H1 (cell line): ENCODE data around the gene ZNF618. TPM values are rescaled to one million over a fixed set of nuclear protein-coding genes. Genes with fewer than 3 reads are reported as not detected.

Experiments
- CTCF ChIA-PET: fragments of 300-600 bp; sonication (Branson Sonifier 250); formaldehyde crosslinking; loops from one replicate; lab custom pipeline; 2021; ENCODE audit not compliant: partially characterized antibody; lab: Charles Lee
- POLR2A ChIA-PET: fragments of 300-600 bp; sonication (Branson Sonifier 250); formaldehyde crosslinking; loops from one replicate; lab custom pipeline; 2021; ENCODE audit warnings: inconsistent platforms; ENCODE audit not compliant: partially characterized antibody; lab: Charles Lee
- DNase-seq, 2 experiments: peaks; one replicate each; pipeline versions ENCODE4 v3.0.0 to v3.0.0-alpha.2; 2010 to 2022; ENCODE audit warnings: low spot score in 2 of 2, low read depth in 1 of 2, mixed read lengths in 1 of 2
- FAIRE-seq: peaks from 2 replicates; lab custom pipeline; 2011; peaks lifted over from hg19 to GRCh38; lab: Jason Lieb, UNC
- H2AFZ ChIP-seq: 2 replicates; pipeline ENCODE4 v1.8.1; 2012; ENCODE audit warnings: low read length, inconsistent platforms
- H2AK5ac ChIP-seq: 2 replicates; pipeline ENCODE4 v1.6.1; 2013; ENCODE audit warnings: low read depth, low read length
- H2BK120ac ChIP-seq: replicated peaks from 2 replicates; pipeline ENCODE3; 2013; ENCODE audit warnings: low read depth, low read length, inconsistent platforms
- H2BK12ac ChIP-seq: 2 replicates; pipeline ENCODE4 v1.6.1; 2013; ENCODE audit warnings: low read depth, low read length
- H2BK15ac ChIP-seq: 2 replicates; pipeline ENCODE4 v1.6.1; 2013; ENCODE audit warnings: low read length
- H2BK20ac ChIP-seq: 2 replicates; pipeline ENCODE4 v1.6.1; 2013; ENCODE audit warnings: low read length
- H2BK5ac ChIP-seq: 2 replicates; pipeline ENCODE4 v1.6.1; 2013; ENCODE audit warnings: low read depth, low read length
- H3K14ac ChIP-seq: 2 replicates; pipeline ENCODE4 v1.6.1; 2013; ENCODE audit warnings: inconsistent platforms; ENCODE audit not compliant: insufficient read length
- H3K18ac ChIP-seq: 2 replicates; pipeline ENCODE4 v1.6.1; 2013; ENCODE audit warnings: low read length; ENCODE audit errors: extremely low read depth
- H3K23ac ChIP-seq: 2 replicates; pipeline ENCODE4 v1.6.1; 2013; ENCODE audit warnings: inconsistent platforms; ENCODE audit not compliant: insufficient read length
- H3K23me2 ChIP-seq: 2 replicates; pipeline ENCODE4 v1.6.1; 2013; ENCODE audit warnings: low read depth, low read length
- H3K27ac ChIP-seq: 2 replicates; pipeline ENCODE4 v1.6.1; 2011; ENCODE audit warnings: low read depth, low read length, inconsistent platforms
- H3K27me3 ChIP-seq, 4 experiments: replicated peaks in 1 of 4; 1 replicate in 1 of 4; 2 replicates in 3 of 4; pipeline versions ENCODE4 v1.6.1 to v1.8.1; 2011 to 2013; ENCODE audit warnings: low read length in 3 of 4, mild to moderate bottlenecking in 3 of 4, inconsistent platforms in 2 of 4, mixed read lengths in 2 of 4, moderate library complexity in 1 of 4; ENCODE audit not compliant: control insufficient read depth in 3 of 4, insufficient read depth in 3 of 4; ENCODE audit errors: extremely low read depth in 1 of 4
- H3K36me3 ChIP-seq, 4 experiments: 2 replicates each; pipeline versions ENCODE4 v1.6.1 to v1.8.1; 2011 to 2013; ENCODE audit warnings: mild to moderate bottlenecking in 4 of 4, low read length in 3 of 4, moderate library complexity in 2 of 4, control low read depth in 1 of 4, inconsistent platforms in 1 of 4; ENCODE audit not compliant: insufficient read depth in 4 of 4, control insufficient read depth in 2 of 4
- H3K4ac ChIP-seq: replicated peaks from 2 replicates; pipeline ENCODE3; 2013; ENCODE audit warnings: low read length, low read depth, mixed read lengths, inconsistent platforms; ENCODE audit not compliant: insufficient read length
- H3K4me1 ChIP-seq, 4 experiments: replicated peaks in 1 of 4; 1 replicate in 1 of 4; 2 replicates in 3 of 4; pipeline versions ENCODE4 v1.6.1 to v1.8.1; 2011 to 2013; ENCODE audit warnings: low read length in 3 of 4, inconsistent platforms in 2 of 4, mixed read lengths in 1 of 4; ENCODE audit not compliant: insufficient read depth in 4 of 4, control insufficient read depth in 3 of 4
- H3K4me2 ChIP-seq, 2 experiments: 2 replicates each; pipeline versions ENCODE4 v1.6.1 to v1.8.1; 2011 to 2013; ENCODE audit warnings: low read depth in 2 of 2, low read length in 2 of 2, control low read depth in 1 of 2, inconsistent platforms in 1 of 2, mild to moderate bottlenecking in 1 of 2; ENCODE audit not compliant: insufficient read depth in 1 of 2
- H3K4me3 ChIP-seq, 4 experiments: fragments of 200-600, 300-600 bp in 1 of 4; sonication (generic), shearing (Covaris generic), sonication (Bioruptor Twin) in 1 of 4; 2 replicates each; pipeline versions ENCODE4 v1.5.1 to v1.8.1; 2011 to 2016; ENCODE audit warnings: low read length in 4 of 4, low read depth in 3 of 4, control low read depth in 2 of 4, inconsistent platforms in 2 of 4, mild to moderate bottlenecking in 2 of 4, mixed read lengths in 1 of 4, moderate library complexity in 1 of 4; ENCODE audit not compliant: insufficient read depth in 2 of 4; ENCODE audit errors: extremely low read depth in 1 of 4
- H3K56ac ChIP-seq: replicated peaks from 2 replicates; pipeline ENCODE3; 2013; ENCODE audit warnings: low read depth, mild to moderate bottlenecking, mixed read lengths, low read length, inconsistent platforms; ENCODE audit not compliant: insufficient read length
- H3K79me1 ChIP-seq: 2 replicates; pipeline ENCODE4 v1.6.1; 2013; ENCODE audit warnings: low read depth, low read length, control low read depth
- H3K79me2 ChIP-seq, 2 experiments: 2 replicates each; pipeline versions ENCODE4 v1.6.1 to v1.8.1; 2012 to 2013; ENCODE audit warnings: low read length in 2 of 2, mild to moderate bottlenecking in 2 of 2, inconsistent platforms in 1 of 2; ENCODE audit not compliant: insufficient read depth in 2 of 2, control insufficient read depth in 1 of 2
- H3K9ac ChIP-seq, 4 experiments: replicated peaks in 1 of 4; 1 replicate in 1 of 4; 2 replicates in 3 of 4; pipeline versions ENCODE4 v1.6.1 to v1.8.1; 2011 to 2013; ENCODE audit warnings: low read depth in 3 of 4, low read length in 3 of 4, control low read depth in 2 of 4, mild to moderate bottlenecking in 2 of 4, moderate library complexity in 2 of 4, inconsistent platforms in 1 of 4; ENCODE audit errors: extremely low read depth in 1 of 4
- H3K9me3 ChIP-seq, 2 experiments: 2 replicates each; pipeline versions ENCODE4 v1.6.1 to v1.8.1; 2012 to 2013; ENCODE audit warnings: mild to moderate bottlenecking in 2 of 2, moderate library complexity in 2 of 2, control low read depth in 1 of 2, inconsistent platforms in 1 of 2, low read depth in 1 of 2, low read length in 1 of 2, mixed read lengths in 1 of 2; ENCODE audit not compliant: insufficient read depth in 2 of 2
- H4K20me1 ChIP-seq, 2 experiments: replicated peaks in 1 of 2; 2 replicates each; pipeline versions ENCODE3 to v1.8.1; 2011 to 2013; ENCODE audit warnings: inconsistent platforms in 2 of 2, low read length in 2 of 2, mild to moderate bottlenecking in 1 of 2; ENCODE audit not compliant: insufficient read depth in 2 of 2, control insufficient read depth in 1 of 2
- H4K5ac ChIP-seq: 2 replicates; pipeline ENCODE4 v1.6.1; 2013; ENCODE audit warnings: low read length, low read depth, mixed read lengths, inconsistent platforms; ENCODE audit not compliant: insufficient read length
- H4K8ac ChIP-seq: 2 replicates; pipeline ENCODE4 v1.8.0; 2013; ENCODE audit warnings: mild to moderate bottlenecking, moderate library complexity, low read length, inconsistent platforms; ENCODE audit not compliant: insufficient read depth; ENCODE audit errors: extremely low read depth
- H4K91ac ChIP-seq: replicated peaks from 2 replicates; pipeline ENCODE3; 2013; ENCODE audit warnings: low read length, mixed read lengths, inconsistent platforms; ENCODE audit not compliant: insufficient read length
- BRCA1 ChIP-seq: IDR thresholded peaks from 2 replicates; pipeline ENCODE4 v1.6.1; 2012; ENCODE audit warnings: low read depth, low read length, improper control_type of control experiment
- CBX5 ChIP-seq: fragments of 300-800, 300-1000 bp; sonication (generic); IDR thresholded peaks from 2 replicates; pipeline ENCODE4 v1.7.1; 2016; ENCODE audit warnings: antibody characterized with exemption, low read length, low read depth
- CEBPB ChIP-seq: IDR thresholded peaks from 2 replicates; pipeline ENCODE4 v1.6.1; 2012; ENCODE audit warnings: low read depth, low read length
- CHD2 ChIP-seq: IDR thresholded peaks from 2 replicates; pipeline ENCODE4 v1.6.1; 2012; ENCODE audit warnings: low read length, improper control_type of control experiment
- CREB1 ChIP-seq: IDR thresholded peaks from 2 replicates; pipeline ENCODE4 v1.6.1; 2012; ENCODE audit warnings: inconsistent platforms
- GTF2F1 ChIP-seq: IDR thresholded peaks from 2 replicates; pipeline ENCODE4 v1.6.1; 2012; ENCODE audit warnings: low read depth, low read length, improper control_type of control experiment, borderline replicate concordance
- KDM5A ChIP-seq: fragments of 200-600 bp; IDR thresholded peaks from 2 replicates; pipeline ENCODE4 v1.7.1; 2012; ENCODE audit warnings: mild to moderate bottlenecking, low read length, inconsistent platforms, mixed read lengths
- POLR2A ChIP-seq, 2 experiments: IDR thresholded peaks; 1 replicate in 1 of 2; 2 replicates in 1 of 2; pipeline ENCODE4 v1.6.1; 2011; ENCODE audit warnings: low read depth in 2 of 2, low read length in 2 of 2, mild to moderate bottlenecking in 2 of 2; ENCODE audit errors: control extremely low read depth in 1 of 2
- RAD21 ChIP-seq, 2 experiments: IDR thresholded peaks in 1 of 2; conservative IDR thresholded peaks in 1 of 2; 2 replicates each; pipeline ENCODE4 v1.6.1; 2011; ENCODE audit warnings: low read depth in 2 of 2, low read length in 2 of 2, improper control_type of control experiment in 1 of 2, inconsistent platforms in 1 of 2, mild to moderate bottlenecking in 1 of 2, moderate library complexity in 1 of 2
- RNF2 ChIP-seq: fragments of 200-900, 300-1000 bp; sonication (generic); IDR thresholded peaks from 2 replicates; pipeline ENCODE4 v1.7.1; 2016; ENCODE audit warnings: borderline replicate concordance, low read depth, mild to moderate bottlenecking, antibody characterized with exemption, low read length; ENCODE audit not compliant: poor library complexity, severe bottlenecking; ENCODE audit errors: missing control alignments
- SP4 ChIP-seq: IDR thresholded peaks from 2 replicates; pipeline ENCODE4 v1.6.1; 2012; ENCODE audit warnings: low read length, inconsistent platforms
- SUZ12 ChIP-seq: fragments of 200-600 bp; sonication (generic); IDR thresholded peaks from 2 replicates; pipeline ENCODE4 v1.6.1; 2012; ENCODE audit warnings: mild to moderate bottlenecking, inconsistent platforms, low read length, moderate library complexity, mixed read lengths
- TBP ChIP-seq: IDR thresholded peaks from 2 replicates; pipeline ENCODE4 v1.6.1; 2011; ENCODE audit warnings: low read depth, low read length, improper control_type of control experiment
- TCF12 ChIP-seq: IDR thresholded peaks from 2 replicates; pipeline ENCODE4 v1.6.1; 2011; ENCODE audit warnings: low read depth, mild to moderate bottlenecking, low read length
- TEAD4 ChIP-seq: IDR thresholded peaks from 2 replicates; pipeline ENCODE4 v1.6.1; 2012; ENCODE audit warnings: low read depth, low read length, inconsistent platforms, mixed read lengths
- WGBS, 2 experiments: shearing (Covaris generic) in 1 of 2; methylation state at CpG; one replicate each; pipeline versions ENCODE4 v1.1.6 to v1.1.7; 2013 to 2015; ENCODE audit warnings: low lambda C conversion rate in 2 of 2, mixed read lengths in 2 of 2, inconsistent platforms in 1 of 2, low coverage in 1 of 2, missing lambda C conversion rate in 1 of 2; ENCODE audit not compliant: insufficient replicate concordance in 2 of 2, insufficient coverage in 1 of 2, insufficient read length in 1 of 2; ENCODE audit errors: extremely low coverage in 1 of 2, missing lambda C conversion rate in 1 of 2; 5-methylcytosine and 5-hydroxymethylcytosine counted together
- polyA plus RNA-seq, 7 experiments: library from polyadenylated mRNA; depleted of rRNA in 3 of 7; stranded (reverse) in 5 of 7; unstranded in 2 of 7; fragments of >200 nt in 5 of 7; fragments of 200-250 nt in 2 of 7; gene quantifications; 1 replicate in 5 of 7; 2 replicates in 1 of 7; 4 replicates in 1 of 7; pipeline versions ENCODE4 v1.2.1 to v1.2.3, GENCODE V29; 2011 to 2013; ENCODE audit warnings: missing spikeins in 2 of 7, mixed read lengths in 2 of 7
- total RNA-seq: library from RNA; stranded (reverse); fragmentation: NEBNext Ultra II Directional; extraction: Animal tissue kit (Norgen Biotek cat#: 25700); gene quantifications from 2 replicates; pipeline ENCODE4 v1.2.1, GENCODE V29; 2021

Gene ZNF618
- total and polyA plus RNA-seq, 2 of the 8 experiments (the other 6 are each of a cell fraction or from before 2014, with no cell fraction given), result 9.6 to 28.5 TPM

GRCh38 chr9:113956901-113957300, 80.8 kb downstream of the ZNF618 start:
- Histone ChIP-seq H2BK20ac (no peak overlapping the region), H3K36me3 (no peaks in the 10 kb centered on the region), H3K27me3 (no peaks in the 10 kb centered on the region), H3K4me3 (no peak overlapping the region), H2AFZ (no peak overlapping the region), H2AK5ac (no peak overlapping the region), H3K9me3 (no peaks in the 10 kb centered on the region), H3K79me2 (peaks cover 0 to 5% of the 10 kb centered on the region in 2 experiments; a peak in 1 of 4 replicates), H2BK120ac (no peak overlapping the region), H3K4me2 (no peak overlapping the region), H4K20me1 (peaks cover 2 to 4% of the 10 kb centered on the region in 2 experiments), H3K27ac (no peak overlapping the region), H3K56ac (no peak overlapping the region), H3K79me1 (no peaks in the 10 kb centered on the region), H2BK5ac (no peak overlapping the region), H2BK12ac (no peak overlapping the region), H3K23me2 (no peaks in the 10 kb centered on the region), H3K9ac (no peak overlapping the region), H3K14ac (no peak overlapping the region), H4K8ac (no peak overlapping the region), H4K91ac (no peak overlapping the region), H4K5ac (no peak overlapping the region), H3K4me1 (peaks cover 0 to 3% (median 0%) of the 10 kb centered on the region in 4 experiments; a peak in 3 of 7 replicates), H3K4ac (no peak overlapping the region), H3K18ac (no peak overlapping the region), H2BK15ac (no peak overlapping the region), H3K23ac (no peak overlapping the region)
- no peak for TF ChIP-seq CEBPB
- TF ChIP-seq TBP, result no peak
- no peak for TF ChIP-seq SUZ12
- no peak for TF ChIP-seq TEAD4
- no peak for TF ChIP-seq TCF12
- TF ChIP-seq BRCA1, result no peak
- TF ChIP-seq SP4, result no peak
- TF ChIP-seq RAD21 (IDR thresholded peaks at IDR 0.05 in 1 of 2, conservative IDR thresholded peaks at IDR 0.05 in 1 of 2; ENCODE audit: low read depth in 2 of 2, low read length in 2 of 2), result no peak
- TF ChIP-seq RNF2, result no peak
- TF ChIP-seq POLR2A (IDR thresholded peaks at IDR 0.05; ENCODE audit: control extremely low read depth in 1 of 2, low read depth in 2 of 2, low read length in 2 of 2), result no peak
- TF ChIP-seq GTF2F1, result no peak
- TF ChIP-seq KDM5A, result no peak
- no peak for TF ChIP-seq CREB1
- no peak for TF ChIP-seq CHD2
- no peak for TF ChIP-seq CBX5
- no peak for DNase-seq
- FAIRE-seq, result no peak
- ChIA-PET POLR2A (interaction anchor here (1.7 kb wide), 1 partner anchor 10 kb away, joined by 3 read pairs; no protein-coding TSS in a partner anchor), CTCF (no interaction called here)
- 95% methylated on average over 5 of the region's 5 CpGs; no CpG with 5 or more reads in 1 of the 2 experiments for WGBS, 2 experiments
